Brain pericyte (primary cell): ENCODE results near the gene GPR173.

Experiments
- DNase-seq: peaks from one replicate; pipeline ENCODE4 v3.0.0-alpha.2; 2012; ENCODE audit warnings: low read depth, low spot score

The GPR173 gene

GRCh38 chrX:53071064-53071463, 22.5 kb downstream of the GPR173 start:
- no peak for DNase-seq

GRCh38 chrX:53071604-53072417, 23.2 kb downstream of the GPR173 start:
- no peak for DNase-seq

GRCh38 chrX:53072418-53073114, 24.0 kb downstream of the GPR173 start:
- DNase-seq, result no peak

GRCh38 chrX:53073115-53073586, 24.6 kb downstream of the GPR173 start:
- DNase-seq, result no peak

- DNase-seq, result no peak
Measured at GRCh38 chrX:53075011-53075410, 26.4 kb downstream of the GPR173 start.

GRCh38 chrX:53076671-53077070, 28.1 kb downstream of the GPR173 start:
- no peak for DNase-seq

- no peak for DNase-seq
Measured at GRCh38 chrX:53077207-53078197, 28.9 kb downstream of the GPR173 start.

GRCh38 chrX:53078943-53079342, 30.4 kb downstream of the GPR173 start:
- DNase-seq, result no peak

- DNase-seq, result no peak
Measured at GRCh38 chrX:53080628-53081580, 32.3 kb downstream of the GPR173 start.

- peak; percentile 96 for DNase-seq
Measured at GRCh38 chrX:53081925-53082772, 33.6 kb downstream of the GPR173 start, which contains the start of gene TSPYL2. Gene TSPYL2 (plus strand): TSS chrX:53082367. CDS start chrX:53082499, 132 bp downstream.

- DNase-seq, result no peak
Measured at GRCh38 chrX:53082773-53083616, 34.4 kb downstream of the GPR173 start.

GRCh38 chrX:53084043-53084570, 35.5 kb downstream of the GPR173 start:
- no peak for DNase-seq

GRCh38 chrX:53084863-53085262, 36.3 kb downstream of the GPR173 start:
- DNase-seq, result no peak

- no peak for DNase-seq
Measured at GRCh38 chrX:53085661-53086229, 37.2 kb downstream of the GPR173 start.

GRCh38 chrX:53086464-53086863, 37.9 kb downstream of the GPR173 start:
- no peak for DNase-seq

GRCh38 chrX:53087388-53087831, 38.8 kb downstream of the GPR173 start:
- no peak for DNase-seq

- no peak for DNase-seq
Measured at GRCh38 chrX:53088136-53088974, 39.8 kb downstream of the GPR173 start.
